Pancreas (tissue), 10 donors: ENCODE results near the gene DTNBP1. TPM values are rescaled to one million over a fixed set of nuclear protein-coding genes. Genes with fewer than 3 reads are reported as not detected.

ENCODE experiments used
- ATAC-seq, 4 donors: fragments of 200-7000 bp; cut with Tn5 transposase; one replicate each; pipeline versions ENCODE4 v1.8.0 to v1.9.1; 2020; ENCODE audit warnings: mild to moderate bottlenecking in 4 of 4, moderate library complexity in 4 of 4
- DNase-seq, 6 donors: peaks; one replicate each; pipeline ENCODE4 v3.0.0-alpha.2; 2020
- FAIRE-seq: peaks from 2 replicates; lab custom pipeline; 2012; peaks lifted over from hg19 to GRCh38; lab: Jason Lieb, UNC
- H3K27ac ChIP-seq, 4 donors: fragments of 200-600 bp; sonication (generic); 1 replicate in 3 of 4; 2 replicates in 1 of 4; pipeline versions ENCODE4 v1.5.0 to v1.8.0; 2020
- H3K27me3 ChIP-seq, 4 donors: fragments of 200-600 bp; one replicate each; pipeline ENCODE4 v1.8.0; 2021
- H3K36me3 ChIP-seq, 3 donors: fragments of 200-600 bp; sonication (generic) in 1 of 3; one replicate each; pipeline versions ENCODE4 v1.5.0 to v1.8.0; 2020 to 2021
- H3K4me1 ChIP-seq, 3 donors: fragments of 200-600 bp; one replicate each; pipeline ENCODE4 v1.8.0; 2021
- H3K4me3 ChIP-seq, 4 donors: fragments of 200-600 bp; sonication (generic) in 2 of 4; one replicate each; pipeline versions ENCODE4 v1.5.0 to v1.8.0; 2020 to 2021
- H3K9me3 ChIP-seq, 4 donors: fragments of 200-600 bp; one replicate each; pipeline ENCODE4 v1.8.0; 2021
- WGBS, 2 donors: extraction: QIAGEN DNeasy Blood & Tissue Kit; methylation state at CpG; one replicate each; pipeline ENCODE4 v1.1.7; 2013; 5-methylcytosine and 5-hydroxymethylcytosine counted together
- intact Hi-C, 3 donors: fragments of 100-400 bp; cut with DNase I; formaldehyde crosslinking; loops; one replicate each; pipeline versions ENCODE4 v1.11.1 to v1.14.2; 2022
- polyA plus RNA-seq, 2 donors: library from polyadenylated mRNA; stranded (reverse); fragments of 200-250 nt; gene quantifications; one replicate each; pipeline ENCODE4 v1.2.3, GENCODE V29; 2013
- total RNA-seq, 6 donors: library from RNA; stranded (reverse); fragmentation: NEBNext Ultra II Directional in 4 of 6; extraction: Animal tissue kit (Norgen Biotek cat#: 25700) in 4 of 6; gene quantifications; one replicate each; pipeline versions ENCODE4 v1.2.1 to v1.2.4, GENCODE V29; 2021 to 2023
- TF ChIP-seq, protein P1 (sequence below), 4 donors: fragments of 200-600 bp; sonication (generic) in 3 of 4; IDR thresholded peaks; one replicate each; pipeline versions ENCODE4 v1.5.0 to v1.8.0; 2021; ENCODE audit warnings: antibody characterized with exemption in 4 of 4
- donor health status: healthy with polysubstance abuse.
- donor health status: DM: no; HTN: no; CAD: no; lungs with moderate emphysema.
- donor health status: DM: no; HTN: no; CAD: no.
- donor health status: control.
- donor health status: control.
- donor health status: Bipolar disorder and iron deficiency.
- donor health status: DM: yes; HTN: yes; CAD: no.
- donor health status: DM: no; HTN: no; CAD: no.
- donor health status: DM: no; HTN: no; CAD: no.
- donor health status: DM: yes; HTN: yes; CAD: no.

DTNBP1 gene
- total and polyA plus RNA-seq, 8 donors = 6.5 to 11.5 (median 8.0) TPM

DNA sequence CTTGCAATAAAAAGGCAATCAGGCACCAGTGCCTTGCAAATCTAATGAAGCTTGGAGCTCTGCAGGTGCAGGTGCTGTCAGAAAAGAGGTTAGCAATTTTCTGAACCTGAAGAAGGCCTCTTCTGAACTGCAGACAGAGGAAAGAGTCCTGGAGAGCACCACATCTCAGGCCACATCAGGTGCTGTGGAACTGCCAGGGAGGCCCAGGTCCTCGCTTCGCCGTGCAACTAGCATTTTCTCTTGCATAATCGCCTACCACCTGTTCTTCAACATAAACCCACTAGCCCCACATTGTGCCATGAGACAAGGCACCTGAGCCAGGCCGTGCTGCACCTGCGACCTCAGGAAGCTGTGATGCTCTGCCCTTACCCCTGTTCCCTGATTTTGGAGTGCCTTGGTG is 187.6 kb downstream of the DTNBP1 start:
- no peaks in the 10 kb centered on the region for H3K36me3 ChIP-seq
- ATAC-seq (no peak), DNase-seq (no peak), FAIRE-seq (no peak)
- 76 to 91% methylated on average over 6 of the region's 6 CpGs for WGBS, 2 donors
- H3K4me1 ChIP-seq = no peaks in the 10 kb centered on the region
- no peak overlapping the region for H3K4me3 ChIP-seq
- H3K27ac ChIP-seq = no peak overlapping the region
- TF ChIP-seq, protein P1, sequence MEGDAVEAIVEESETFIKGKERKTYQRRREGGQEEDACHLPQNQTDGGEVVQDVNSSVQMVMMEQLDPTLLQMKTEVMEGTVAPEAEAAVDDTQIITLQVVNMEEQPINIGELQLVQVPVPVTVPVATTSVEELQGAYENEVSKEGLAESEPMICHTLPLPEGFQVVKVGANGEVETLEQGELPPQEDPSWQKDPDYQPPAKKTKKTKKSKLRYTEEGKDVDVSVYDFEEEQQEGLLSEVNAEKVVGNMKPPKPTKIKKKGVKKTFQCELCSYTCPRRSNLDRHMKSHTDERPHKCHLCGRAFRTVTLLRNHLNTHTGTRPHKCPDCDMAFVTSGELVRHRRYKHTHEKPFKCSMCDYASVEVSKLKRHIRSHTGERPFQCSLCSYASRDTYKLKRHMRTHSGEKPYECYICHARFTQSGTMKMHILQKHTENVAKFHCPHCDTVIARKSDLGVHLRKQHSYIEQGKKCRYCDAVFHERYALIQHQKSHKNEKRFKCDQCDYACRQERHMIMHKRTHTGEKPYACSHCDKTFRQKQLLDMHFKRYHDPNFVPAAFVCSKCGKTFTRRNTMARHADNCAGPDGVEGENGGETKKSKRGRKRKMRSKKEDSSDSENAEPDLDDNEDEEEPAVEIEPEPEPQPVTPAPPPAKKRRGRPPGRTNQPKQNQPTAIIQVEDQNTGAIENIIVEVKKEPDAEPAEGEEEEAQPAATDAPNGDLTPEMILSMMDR (IDR thresholded peaks at IDR 0.05) = no peak
- H3K9me3 ChIP-seq = no peaks in the 10 kb centered on the region
- H3K27me3 ChIP-seq = no peaks in the 10 kb centered on the region
- intact Hi-C loops = no loop called here

GRCh38 chr6:15474196-15474595 is 188.6 kb downstream of the DTNBP1 start:
- TF ChIP-seq, protein P1 (IDR thresholded peaks at IDR 0.05) = no peak
- DNase-seq (no peak), ATAC-seq (no peak), FAIRE-seq (no peak)
- Histone ChIP-seq H3K36me3 (no peaks in the 10 kb centered on the region), H3K27me3 (no peaks in the 10 kb centered on the region), H3K4me3 (no peak overlapping the region), H3K4me1 (no peaks in the 10 kb centered on the region), H3K9me3 (no peaks in the 10 kb centered on the region), H3K27ac (no peak overlapping the region)
- intact Hi-C loops = no loop called here
- whole genome bisulfite sequencing, 2 donors = 91 to 93% methylated on average over 2 of the region's 2 CpGs

- FAIRE-seq (no peak), ATAC-seq (peak in 2 of 4 donors; percentile 30 to 38), DNase-seq (no peak)
- intact Hi-C loops = no loop called here
- no peak overlapping the region for H3K27ac ChIP-seq
- no peak overlapping the region for H3K4me3 ChIP-seq
- TF ChIP-seq, protein P1 (IDR thresholded peaks at IDR 0.05) = no peak
- no peaks in the 10 kb centered on the region for H3K36me3 ChIP-seq
- no peaks in the 10 kb centered on the region for H3K9me3 ChIP-seq
- H3K27me3 ChIP-seq = no peaks in the 10 kb centered on the region
- no peaks in the 10 kb centered on the region for H3K4me1 ChIP-seq
- 75 to 76% methylated on average over 6 of the region's 6 CpGs for WGBS, 2 donors
Observed at GRCh38 chr6:15473741-15474161, 189.1 kb downstream of the DTNBP1 start.

DNA sequence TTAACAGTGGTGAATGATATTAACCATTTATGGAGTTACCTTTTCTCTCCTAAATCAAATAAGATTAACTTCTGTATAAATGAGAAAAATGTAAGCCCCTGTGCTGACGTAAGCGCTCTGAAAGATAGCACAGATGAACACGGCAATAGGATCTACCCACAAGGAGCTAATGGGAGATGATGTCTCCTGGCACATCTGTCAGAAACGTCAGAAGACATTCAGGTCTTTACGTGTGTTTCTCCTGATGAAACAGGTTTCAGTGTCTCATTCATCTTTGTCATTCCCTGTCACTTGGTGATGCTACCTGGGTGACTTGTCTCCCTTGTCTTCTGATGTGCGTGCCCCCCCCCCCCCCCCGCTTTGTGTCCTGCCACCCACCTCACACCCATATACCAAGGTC is 189.7 kb downstream of the DTNBP1 start:
- DNase-seq (no peak), FAIRE-seq (no peak), ATAC-seq (no peak)
- Histone ChIP-seq H3K9me3 (no peaks in the 10 kb centered on the region), H3K27ac (no peak overlapping the region), H3K4me1 (no peaks in the 10 kb centered on the region), H3K27me3 (no peaks in the 10 kb centered on the region), H3K36me3 (no peaks in the 10 kb centered on the region), H3K4me3 (no peak overlapping the region)
- WGBS, 2 donors = 88 to 93% methylated on average over 5 to 7 of the region's 7 CpGs
- TF ChIP-seq, protein P1 (IDR thresholded peaks at IDR 0.05) = no peak
- intact Hi-C loops = no loop called here
